HG02973 (cell line): ENCODE measurements around the gene C3orf49.

Source experiments
- ATAC-seq: cut with Tn5 transposase; IDR thresholded peaks from one replicate; pipeline ENCODE4 v1.9.1; 2021; ENCODE audit warnings: moderate library complexity; ENCODE audit not compliant: unreplicated experiment

The C3orf49 gene

GRCh38 chr3:63819151-63819398, at the start of gene C3orf49:
TSS of gene C3orf49 (plus strand) at chr3:63819299. CDS start at chr3:63819472, 173 bp downstream.
- no peak for ATAC-seq

GRCh38 chr3:63774781-63775180, 44.3 kb upstream of the C3orf49 start:
- ATAC-seq: no peak

- ATAC-seq: no peak
Observed at GRCh38 chr3:63779227-63779626, 39.9 kb upstream of the C3orf49 start.

- ATAC-seq: no peak
Observed at GRCh38 chr3:63791974-63792373, 27.1 kb upstream of the C3orf49 start.

- ATAC-seq: no peak
Observed at GRCh38 chr3:63795438-63795837, 23.7 kb upstream of the C3orf49 start.

- ATAC-seq: no peak
Observed at GRCh38 chr3:63798544-63798943, 20.6 kb upstream of the C3orf49 start.

- no peak for ATAC-seq
Observed at GRCh38 chr3:63798949-63799348, 20.1 kb upstream of the C3orf49 start.

GRCh38 chr3:63800097-63800496, 19.0 kb upstream of the C3orf49 start:
- ATAC-seq: no peak

- no peak for ATAC-seq
Observed at GRCh38 chr3:63803911-63804310, 15.2 kb upstream of the C3orf49 start.

GRCh38 chr3:63807961-63808565, 11.0 kb upstream of the C3orf49 start:
- ATAC-seq: no peak

- ATAC-seq: no peak
Observed at GRCh38 chr3:63808633-63809032, 10.5 kb upstream of the C3orf49 start.

GRCh38 chr3:63809607-63810006, 9.5 kb upstream of the C3orf49 start:
- ATAC-seq: no peak

GRCh38 chr3:63814237-63814636, 4.9 kb upstream of the C3orf49 start:
- ATAC-seq: no peak

- ATAC-seq: no peak
Observed at GRCh38 chr3:63817225-63817624, 1.9 kb upstream of the C3orf49 start.

GRCh38 chr3:63818282-63819150, 583 bp upstream of the C3orf49 start:
- peak; percentile 82 for ATAC-seq

GRCh38 chr3:63824309-63824708, 5.2 kb downstream of the C3orf49 start:
- ATAC-seq: no peak

- ATAC-seq: no peak
Observed at GRCh38 chr3:63830526-63830925, 11.4 kb downstream of the C3orf49 start.

- no peak for ATAC-seq
Observed at GRCh38 chr3:63832395-63832794, 13.3 kb downstream of the C3orf49 start.

GRCh38 chr3:63841704-63842103, 22.6 kb downstream of the C3orf49 start:
- no peak for ATAC-seq

GRCh38 chr3:63842127-63842526, 23.0 kb downstream of the C3orf49 start:
- ATAC-seq: no peak

GRCh38 chr3:63845215-63845614, 26.1 kb downstream of the C3orf49 start:
- ATAC-seq: no peak

- no peak for ATAC-seq
Observed at GRCh38 chr3:63847718-63848450, 28.8 kb downstream of the C3orf49 start.
